HG03139 (cell line): ENCODE results near the gene ACSM2A.
"Not testable (repeated sequence)": the region's sequence is repeated elsewhere in the genome, so short reads cannot be mapped to it uniquely, and the experiment has no call there.

Experiments used
- ATAC-seq: cut with Tn5 transposase; IDR thresholded peaks from one replicate; pipeline ENCODE4 v1.9.1; 2021; ENCODE audit not compliant: unreplicated experiment

Gene ACSM2A

GRCh38 chr16:20451364-20451763 is at the start of gene ACSM2A:
Gene ACSM2A, plus strand, starts transcription at chr16:20451521. Its CDS starts 8,594 bp downstream, at chr16:20460115.
- ATAC-seq = not testable (repeated sequence)

DNA sequence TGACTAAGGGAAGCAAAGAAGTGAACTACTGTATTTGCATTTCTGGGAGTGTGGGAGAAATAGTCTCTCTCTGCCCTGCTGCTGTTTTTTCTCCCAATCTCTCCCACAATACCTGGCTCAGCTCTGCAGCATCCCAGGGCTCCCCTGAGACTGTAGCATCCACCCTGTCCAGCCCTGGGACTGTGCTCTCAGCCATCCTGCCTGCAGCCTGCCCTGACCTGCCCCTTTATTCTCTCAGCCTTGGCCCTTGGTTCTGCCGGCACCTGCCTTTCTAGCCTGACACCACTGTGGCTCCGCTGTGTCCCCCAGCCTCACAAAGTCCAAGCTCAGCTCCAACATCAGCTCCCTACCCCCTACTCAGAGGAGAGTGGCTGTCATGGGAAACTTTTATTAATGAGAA is 48.7 kb upstream of the ACSM2A start:
- ATAC-seq = no peak

- ATAC-seq = no peak
Observed at GRCh38 chr16:20404637-20405036, 46.7 kb upstream of the ACSM2A start, which contains the start of gene PDILT. Gene PDILT, minus strand, starts transcription at chr16:20404737. Its CDS starts 5,437 bp downstream, at chr16:20399300.

- no peak for ATAC-seq
Observed at GRCh38 chr16:20409398-20410120, 41.8 kb upstream of the ACSM2A start, which contains the start of gene ACSM5. Gene ACSM5, plus strand, starts transcription at chr16:20409534. Its CDS starts 1,951 bp downstream, at chr16:20411485.

GRCh38 chr16:20410121-20410723 is 41.1 kb upstream of the ACSM2A start:
- ATAC-seq = no peak

DNA sequence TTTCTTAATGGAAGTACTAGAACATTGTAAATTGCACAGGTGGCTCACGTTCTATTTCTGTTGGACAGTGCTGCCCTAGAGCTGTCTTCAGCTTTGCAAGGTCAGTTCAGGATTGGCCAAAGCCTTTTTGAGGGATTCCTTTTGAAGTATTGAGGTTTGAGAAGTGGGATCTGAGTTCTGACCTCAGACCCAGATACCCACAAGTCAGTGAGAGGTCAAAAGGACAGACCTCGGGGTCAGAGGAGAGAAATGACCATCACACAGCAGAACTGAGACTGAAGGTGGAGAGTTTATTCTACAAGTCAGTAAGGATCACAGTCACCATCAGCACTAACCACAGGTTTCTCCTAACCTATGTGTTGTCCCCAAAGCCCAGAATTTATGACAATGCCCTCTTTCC is 40.3 kb upstream of the ACSM2A start:
- ATAC-seq = no peak

DNA sequence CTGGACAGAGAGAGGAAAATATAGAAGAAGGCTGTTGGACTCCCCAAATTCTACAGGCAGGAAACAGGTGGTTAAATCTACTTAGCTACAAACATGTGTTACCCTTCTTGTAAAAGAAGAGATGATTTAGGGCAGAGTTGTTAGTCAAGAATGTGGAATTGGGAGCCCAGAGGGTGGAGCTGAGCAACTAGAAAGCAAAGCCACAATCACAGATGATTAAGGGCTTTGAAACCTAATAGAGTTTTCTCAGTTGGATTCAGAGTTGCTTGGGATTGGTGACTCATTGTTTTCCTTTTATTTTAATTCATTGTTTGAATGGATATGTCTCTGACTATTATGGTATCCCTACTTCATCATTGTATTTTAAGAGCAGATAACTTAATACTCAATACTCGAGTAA is 35.8 kb upstream of the ACSM2A start:
- ATAC-seq = no peak

GRCh38 chr16:20419093-20419492 is 32.2 kb upstream of the ACSM2A start:
- ATAC-seq = not testable (repeated sequence)

DNA sequence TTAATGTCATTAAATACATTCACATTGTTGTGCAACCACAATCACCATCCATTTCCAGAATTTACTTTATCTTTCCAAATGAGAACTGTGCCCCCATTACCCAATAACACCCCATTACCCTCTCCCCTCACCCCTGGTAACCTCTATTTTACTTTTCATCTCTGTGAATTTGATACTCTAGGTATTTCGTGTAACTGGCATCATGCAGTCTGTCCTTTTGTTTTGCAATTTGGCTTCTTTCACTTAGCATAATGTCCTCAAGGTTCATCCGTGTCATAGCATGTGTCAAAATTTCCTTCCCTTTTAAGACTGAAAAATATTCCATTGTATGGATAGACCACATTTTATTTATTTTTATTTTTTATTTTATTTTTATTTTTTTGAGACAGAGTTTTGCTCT is 29.6 kb upstream of the ACSM2A start:
- not testable (repeated sequence) for ATAC-seq

- not testable (repeated sequence) for ATAC-seq
Observed at GRCh38 chr16:20423772-20424128, 27.6 kb upstream of the ACSM2A start.

- no peak for ATAC-seq
Observed at GRCh38 chr16:20424129-20424866, 27.0 kb upstream of the ACSM2A start.

GRCh38 chr16:20427401-20427797 is 23.9 kb upstream of the ACSM2A start:
- ATAC-seq = not testable (repeated sequence)

DNA sequence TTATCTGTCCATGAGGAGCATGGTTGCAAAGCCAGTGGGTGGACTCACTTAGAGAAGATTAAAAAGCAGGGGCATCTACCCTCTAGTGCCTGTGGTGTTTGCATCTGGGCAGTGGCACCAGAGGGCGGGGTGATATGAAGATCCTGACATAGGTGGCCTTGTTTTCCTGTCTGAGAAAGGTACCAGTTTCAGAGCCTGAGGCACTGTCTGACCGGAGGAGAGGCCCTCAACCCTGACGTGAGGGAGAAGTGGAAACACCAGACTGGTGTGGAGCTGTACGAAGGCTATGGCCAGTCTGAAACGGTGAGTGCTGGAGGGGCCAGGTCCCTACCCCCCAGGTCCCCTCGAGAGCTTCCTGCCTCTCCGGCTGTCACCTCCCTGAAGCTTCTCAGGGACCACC is 21.8 kb upstream of the ACSM2A start:
- ATAC-seq = not testable (repeated sequence)

GRCh38 chr16:20430480-20430879 is 20.8 kb upstream of the ACSM2A start:
- not testable (repeated sequence) for ATAC-seq

- no peak for ATAC-seq
Observed at GRCh38 chr16:20430948-20431347, 20.4 kb upstream of the ACSM2A start.

DNA sequence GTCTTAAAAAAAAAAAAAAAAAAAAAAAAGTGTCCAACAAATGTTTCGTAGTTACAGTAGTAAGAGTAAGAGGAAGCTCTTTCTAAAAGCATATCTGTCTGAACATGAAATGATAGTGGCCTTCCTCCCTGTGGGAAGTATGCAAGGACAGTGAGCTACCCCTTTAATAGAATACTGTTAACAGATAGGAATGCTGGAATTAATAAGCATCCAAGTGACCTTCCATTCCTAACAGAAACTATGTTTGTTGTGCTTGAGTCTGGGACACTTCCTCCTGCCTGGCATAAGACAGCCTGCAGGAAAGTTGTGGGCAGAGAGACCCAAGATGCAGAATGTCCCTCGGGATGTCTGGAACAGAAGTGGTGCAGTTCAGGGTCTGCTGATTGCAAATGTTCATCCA is 12.4 kb upstream of the ACSM2A start:
- ATAC-seq = not testable (repeated sequence)

GRCh38 chr16:20439820-20440231 is 11.5 kb upstream of the ACSM2A start:
- not testable (repeated sequence) for ATAC-seq

DNA sequence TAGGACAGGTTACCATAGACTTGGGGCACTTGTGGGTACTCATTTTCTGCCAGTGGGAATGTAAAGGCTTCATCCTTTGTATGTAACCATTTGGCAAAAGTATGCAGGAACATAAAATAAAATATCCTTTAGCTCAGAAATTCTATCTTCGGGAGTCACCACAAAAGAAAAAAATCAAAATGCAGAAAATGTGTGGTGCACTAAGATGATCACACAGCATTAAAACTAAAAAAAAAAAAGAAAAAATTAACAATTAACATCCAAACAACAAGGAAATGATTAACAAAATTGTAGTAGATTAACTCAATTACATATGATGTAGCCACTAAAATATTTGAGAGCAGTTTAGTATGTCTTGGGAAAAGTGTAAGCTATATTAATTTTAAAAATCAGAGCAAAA is 10.6 kb upstream of the ACSM2A start:
- ATAC-seq = not testable (repeated sequence)

DNA sequence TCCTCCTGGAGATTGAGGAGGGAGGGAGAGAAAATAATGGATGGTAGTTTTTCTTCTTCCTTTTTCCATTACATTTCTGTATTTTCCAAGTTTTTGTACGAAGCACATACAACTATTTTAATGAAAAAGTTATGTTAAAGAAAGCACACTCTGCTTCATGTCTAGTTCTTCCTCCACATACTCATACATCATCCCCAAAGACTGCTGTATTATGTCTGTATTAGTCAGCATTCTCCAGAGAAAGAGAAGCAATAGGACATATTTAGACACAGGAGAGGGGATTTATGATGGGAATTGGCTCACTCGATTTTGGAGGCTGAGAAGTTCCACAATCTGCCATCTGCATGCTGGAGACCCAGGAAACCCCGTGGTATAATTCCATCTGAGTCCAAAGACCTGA is 10.1 kb upstream of the ACSM2A start:
- no peak for ATAC-seq

DNA sequence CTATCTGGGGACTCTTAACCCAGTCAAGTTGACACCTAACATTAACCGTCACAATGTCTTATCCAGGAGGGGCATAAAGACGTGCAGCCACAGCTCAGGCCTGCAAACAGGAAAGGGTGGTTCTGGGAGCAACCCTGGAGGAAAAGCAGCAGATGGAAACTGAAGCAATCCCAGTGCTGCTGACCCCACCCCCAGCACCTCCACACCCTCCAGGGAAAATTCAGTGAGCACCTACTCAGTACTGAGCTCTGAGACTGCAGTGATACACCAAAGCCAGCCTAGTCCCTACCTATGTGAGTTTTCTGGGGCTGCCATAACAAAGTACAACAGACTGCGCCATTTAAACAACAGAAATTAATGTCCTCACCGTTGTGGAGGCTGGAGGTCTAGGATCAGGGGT is 9.5 kb upstream of the ACSM2A start:
- ATAC-seq = not testable (repeated sequence)

GRCh38 chr16:20446652-20447393 is 4.5 kb upstream of the ACSM2A start:
- not testable (repeated sequence) for ATAC-seq
